HepG2 (cell line): ENCODE measurements around the gene ST6GALNAC6. TPM values are rescaled to one million over a fixed set of nuclear protein-coding genes. Genes with fewer than 3 reads are reported as not detected.
A peak's percentile ranks its signal among the peaks of the same experiment; 100 is the strongest.

ENCODE experiments used
- ATAC-seq: fragments of 200-7000 bp; cut with Tn5 transposase; 3 replicates; pipeline ENCODE4 v1.9.1; 2020; ENCODE audit warnings: mild to moderate bottlenecking, moderate library complexity
- BruUV-seq: library from RNA; stranded (reverse); fragments of 400-500 nt; replicated peaks from 2 replicates; lab custom pipeline; 2021; lab: Mats Ljungman, UMichigan
- CTCF ChIA-PET: fragments of 300-600 bp; formaldehyde crosslinking; extraction: SDS; loops from one replicate; lab custom pipeline; 2021; ENCODE audit warnings: low total read pairs, inconsistent platforms, low intra/inter-chr PET ratio; lab: Yijun Ruan, JAX
- POLR2A ChIA-PET: fragments of 350-600 bp; sonication (Branson Sonifier 250); formaldehyde crosslinking; loops from one replicate; lab custom pipeline; 2020; ENCODE audit warnings: antibody characterized with exemption, inconsistent platforms; lab: Yijun Ruan, JAX
- DNase-seq: peaks from one replicate; pipeline ENCODE4 v3.0.0-alpha.2; 2015; ENCODE audit warnings: low spot score
- FAIRE-seq: peaks from 3 replicates; lab custom pipeline; 2011; peaks lifted over from hg19 to GRCh38; lab: Jason Lieb, UNC
- H2AFZ ChIP-seq: one replicate; pipeline ENCODE4 v1.6.1; 2011; ENCODE audit warnings: low read length, inconsistent platforms
- H3K27ac ChIP-seq: fragments of 300-600 bp; 3 replicates; pipeline ENCODE4 v1.8.0; 2011; ENCODE audit warnings: mixed run types, mild to moderate bottlenecking, mixed read lengths, low read length, inconsistent platforms; ENCODE audit not compliant: insufficient read depth; ENCODE audit errors: extremely low read length
- H3K27me3 ChIP-seq, 2 experiments: fragments of 200-600 bp in 1 of 2; 2 replicates in 1 of 2; 3 replicates in 1 of 2; pipeline versions ENCODE4 v1.6.0 to v1.8.0; 2011; ENCODE audit warnings: low read length in 2 of 2, mild to moderate bottlenecking in 2 of 2, moderate library complexity in 2 of 2, inconsistent platforms in 1 of 2; ENCODE audit not compliant: insufficient read depth in 2 of 2, control insufficient read depth in 1 of 2
- H3K36me3 ChIP-seq, 2 experiments: fragments of 200-600 bp in 1 of 2; replicated peaks in 1 of 2; 2 replicates in 1 of 2; 3 replicates in 1 of 2; pipeline versions ENCODE4 v1.5.1 to v1.8.0; 2011; ENCODE audit warnings: low read length in 2 of 2, inconsistent platforms in 1 of 2; ENCODE audit not compliant: insufficient read depth in 2 of 2, control insufficient read depth in 1 of 2
- H3K4me1 ChIP-seq: 2 replicates; pipeline ENCODE4 v1.5.1; 2012; ENCODE audit warnings: low read length, inconsistent platforms; ENCODE audit not compliant: insufficient read depth
- H3K4me2 ChIP-seq: 2 replicates; pipeline ENCODE4 v1.6.0; 2011; ENCODE audit warnings: low read depth, low read length, inconsistent platforms
- H3K4me3 ChIP-seq, 3 experiments: fragments of 200-600 bp in 1 of 3; sonication (generic), shearing (Covaris generic) in 1 of 3; replicated peaks in 1 of 3; 2 replicates each; pipeline ENCODE4 v1.5.1; 2011 to 2016; ENCODE audit warnings: low read length in 3 of 3, inconsistent platforms in 2 of 3, low read depth in 2 of 3, mild to moderate bottlenecking in 2 of 3, control low read depth in 1 of 3, mixed read lengths in 1 of 3; ENCODE audit not compliant: insufficient read depth in 1 of 3
- H3K79me2 ChIP-seq: one replicate; pipeline ENCODE4 v1.6.1; 2011; ENCODE audit warnings: low read length, inconsistent platforms; ENCODE audit not compliant: insufficient read depth
- H3K9ac ChIP-seq: 2 replicates; pipeline ENCODE4 v1.6.0; 2011; ENCODE audit warnings: mild to moderate bottlenecking, low read depth, low read length, inconsistent platforms; ENCODE audit not compliant: insufficient read depth
- H3K9me3 ChIP-seq: 2 replicates; pipeline ENCODE4 v1.5.1; 2012; ENCODE audit warnings: mild to moderate bottlenecking, low read length
- H4K20me1 ChIP-seq: 2 replicates; pipeline ENCODE4 v1.6.0; 2011; ENCODE audit warnings: inconsistent platforms, mild to moderate bottlenecking, low read length, moderate library complexity; ENCODE audit not compliant: insufficient read depth
- AGO2 ChIP-seq: fragments of 200-400 bp; formaldehyde crosslinking; optimal IDR thresholded peaks from 2 replicates; pipeline ENCODE3; 2017; ENCODE audit warnings: mild to moderate bottlenecking, low read depth, low read length, moderate library complexity
- GTF3A ChIP-seq: sonication (generic); formaldehyde crosslinking; conservative IDR thresholded peaks from 2 replicates; pipeline ENCODE4 v1.4.0; 2020; ENCODE audit warnings: mild to moderate bottlenecking, missing genetic modification reagents
- PRPF4 ChIP-seq: fragments of 200-400 bp; formaldehyde crosslinking; IDR thresholded peaks from 2 replicates; pipeline ENCODE4 v1.6.1; 2016; ENCODE audit warnings: low read length, low read depth; ENCODE audit not compliant: poor library complexity, severe bottlenecking
- RBFOX2 ChIP-seq: fragments of 200-400 bp; formaldehyde crosslinking; IDR thresholded peaks from 2 replicates; pipeline ENCODE4 v1.6.1; 2017; ENCODE audit warnings: low read depth, mild to moderate bottlenecking, low read length
- SKI ChIP-seq: fragments of 450-650 bp; IDR thresholded peaks from one replicate; pipeline ENCODE4 v1.6.1; 2018; ENCODE audit warnings: mild to moderate bottlenecking; ENCODE audit not compliant: partially characterized antibody
- SYNCRIP ChIP-seq: fragments of 200-400 bp; formaldehyde crosslinking; IDR thresholded peaks from 2 replicates; pipeline ENCODE4 v1.6.1; 2018; ENCODE audit warnings: mild to moderate bottlenecking, low read depth, low read length; ENCODE audit not compliant: insufficient read depth
- THYN1 ChIP-seq: sonication (generic); formaldehyde crosslinking; IDR thresholded peaks from 2 replicates; pipeline ENCODE4 v1.8.1; 2023; ENCODE audit warnings: low read depth, mild to moderate bottlenecking, moderate library complexity, missing genetic modification reagents, borderline replicate concordance
- TOE1 ChIP-seq: sonication (generic); formaldehyde crosslinking; IDR thresholded peaks from 2 replicates; pipeline ENCODE4 v1.4.0; 2020; ENCODE audit warnings: mild to moderate bottlenecking, missing genetic modification reagents
- ZFP37 ChIP-seq: sonication (generic); formaldehyde crosslinking; IDR thresholded peaks from 2 replicates; pipeline ENCODE4 v1.4.0; 2020; ENCODE audit warnings: missing genetic modification reagents, borderline replicate concordance
- ZKSCAN8 ChIP-seq: IDR thresholded peaks from 2 replicates; pipeline ENCODE4 v1.6.1; 2016; ENCODE audit warnings: borderline replicate concordance, missing genetic modification reagents, missing compliant biosample characterization
- WGBS: methylation state at CpG from one replicate; pipeline ENCODE4 v1.1.6; 2017; ENCODE audit warnings: low lambda C conversion rate; 5-methylcytosine and 5-hydroxymethylcytosine counted together
- in situ Hi-C: cut with HindIII; loops from 2 replicates; pipeline ENCODE4 v1.10.0; 2017; ENCODE audit warnings: low pct_unique_long_range_greater_than_20kb; ENCODE audit not compliant: extremely low pct_ligation_motif_present
- intact Hi-C: fragments of 100-400 bp; cut with micrococcal nuclease; formaldehyde crosslinking; loops from one replicate; pipeline ENCODE4 v1.10.0; 2022; ENCODE audit not compliant: unreplicated experiment
- polyA plus RNA-seq, 8 experiments: library from polyadenylated mRNA; depleted of rRNA in 3 of 8; stranded (reverse) in 7 of 8; unstranded in 1 of 8; fragments of >200 nt; fragmentation: Illumina TruSeq in 4 of 8; extraction: Trizol in 4 of 8; gene quantifications; 2 replicates each; pipeline versions ENCODE4 v1.2.1 to v1.2.3, GENCODE V29; 2011 to 2016; ENCODE audit warnings: low read depth in 4 of 8, missing spikeins in 1 of 8, mixed read lengths in 1 of 8; ENCODE audit not compliant: insufficient read depth in 1 of 8
- total RNA-seq, 5 experiments: library from RNA; depleted of rRNA; stranded (reverse); fragments of >200 nt; fragmentation: Illumina TruSeq; extraction: Trizol; gene quantifications; 2 replicates each; pipeline ENCODE4 v1.2.3, GENCODE V29; 2016; ENCODE audit warnings: low read depth in 1 of 5
- TF ChIP-seq, protein P1 (sequence below): sonication (generic); formaldehyde crosslinking; IDR thresholded peaks from 2 replicates; pipeline ENCODE4 v1.5.1; 2020; ENCODE audit warnings: mild to moderate bottlenecking, moderate library complexity, missing genetic modification reagents
- TF ChIP-seq, protein P2 (sequence below): sonication (generic); formaldehyde crosslinking; conservative IDR thresholded peaks from 2 replicates; pipeline ENCODE4 v1.8.0; 2022; ENCODE audit warnings: mild to moderate bottlenecking, moderate library complexity, missing genetic modification reagents

The ST6GALNAC6 gene
- total and polyA plus RNA-seq, 2 of the 13 experiments (the other 11 are each of a cell fraction or from before 2014, with no cell fraction given) = 18.5 to 65.4 TPM

DNA sequence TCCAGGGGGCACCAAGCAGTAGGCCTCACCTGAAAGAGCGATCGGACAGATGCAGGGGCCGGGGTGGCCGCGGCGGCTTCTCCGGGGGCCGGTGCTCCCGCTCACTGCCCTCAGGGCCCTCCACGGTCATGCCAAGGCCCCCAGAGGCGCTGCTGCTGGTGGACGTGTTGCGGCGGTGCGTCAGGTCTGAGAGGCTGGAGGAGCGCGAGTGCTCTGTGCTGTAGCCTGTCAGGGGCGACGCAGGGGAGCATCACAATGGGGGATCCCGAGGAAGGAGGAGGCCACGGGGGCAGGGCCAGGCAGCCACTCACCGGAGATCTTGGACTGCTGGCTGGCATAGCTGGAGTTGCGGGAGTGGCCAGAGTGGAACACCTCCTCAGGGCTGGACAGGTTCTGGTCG, 45.9 kb upstream of the ST6GALNAC6 start:
- no peak overlapping the region for H3K27ac ChIP-seq
- H3K27me3 ChIP-seq = no peaks in the 10 kb centered on the region; a peak in 1 of 5 replicates
- WGBS = 100% methylated on average over 14 of the region's 24 CpGs
- FAIRE-seq = no peak
- in situ Hi-C loops (no loop called here), intact Hi-C loops (loop anchor here (10.0 kb wide), 1 partner anchor 169 kb away; no protein-coding TSS in a partner anchor)
- peaks cover 21 to 58% of the 10 kb centered on the region in 2 experiments; a peak in 4 of 5 replicates for H3K36me3 ChIP-seq
- H3K9ac ChIP-seq = no peak overlapping the region
- H4K20me1 ChIP-seq = peaks cover 7% of the 10 kb centered on the region
- H3K9me3 ChIP-seq = no peaks in the 10 kb centered on the region
- H3K4me3 ChIP-seq = no peak overlapping the region
- POLR2A ChIA-PET = no interaction called here
- no peak overlapping the region for H3K4me2 ChIP-seq
- no peak for DNase-seq
- H3K4me1 ChIP-seq = peaks cover 65% of the 10 kb centered on the region
- H3K79me2 ChIP-seq = peaks cover 43% of the 10 kb centered on the region
- peak; percentile 67 for TF ChIP-seq RBFOX2
- no peak for TF ChIP-seq PRPF4
- no peak for TF ChIP-seq ZKSCAN8 (CRISPR knock-in tag)
- TF ChIP-seq, protein P1, sequence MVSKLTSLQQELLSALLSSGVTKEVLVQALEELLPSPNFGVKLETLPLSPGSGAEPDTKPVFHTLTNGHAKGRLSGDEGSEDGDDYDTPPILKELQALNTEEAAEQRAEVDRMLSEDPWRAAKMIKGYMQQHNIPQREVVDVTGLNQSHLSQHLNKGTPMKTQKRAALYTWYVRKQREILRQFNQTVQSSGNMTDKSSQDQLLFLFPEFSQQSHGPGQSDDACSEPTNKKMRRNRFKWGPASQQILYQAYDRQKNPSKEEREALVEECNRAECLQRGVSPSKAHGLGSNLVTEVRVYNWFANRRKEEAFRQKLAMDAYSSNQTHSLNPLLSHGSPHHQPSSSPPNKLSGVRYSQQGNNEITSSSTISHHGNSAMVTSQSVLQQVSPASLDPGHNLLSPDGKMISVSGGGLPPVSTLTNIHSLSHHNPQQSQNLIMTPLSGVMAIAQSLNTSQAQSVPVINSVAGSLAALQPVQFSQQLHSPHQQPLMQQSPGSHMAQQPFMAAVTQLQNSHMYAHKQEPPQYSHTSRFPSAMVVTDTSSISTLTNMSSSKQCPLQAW (CRISPR knock-in tag) = no peak
- no peak for TF ChIP-seq SYNCRIP
- TF ChIP-seq, protein P2, sequence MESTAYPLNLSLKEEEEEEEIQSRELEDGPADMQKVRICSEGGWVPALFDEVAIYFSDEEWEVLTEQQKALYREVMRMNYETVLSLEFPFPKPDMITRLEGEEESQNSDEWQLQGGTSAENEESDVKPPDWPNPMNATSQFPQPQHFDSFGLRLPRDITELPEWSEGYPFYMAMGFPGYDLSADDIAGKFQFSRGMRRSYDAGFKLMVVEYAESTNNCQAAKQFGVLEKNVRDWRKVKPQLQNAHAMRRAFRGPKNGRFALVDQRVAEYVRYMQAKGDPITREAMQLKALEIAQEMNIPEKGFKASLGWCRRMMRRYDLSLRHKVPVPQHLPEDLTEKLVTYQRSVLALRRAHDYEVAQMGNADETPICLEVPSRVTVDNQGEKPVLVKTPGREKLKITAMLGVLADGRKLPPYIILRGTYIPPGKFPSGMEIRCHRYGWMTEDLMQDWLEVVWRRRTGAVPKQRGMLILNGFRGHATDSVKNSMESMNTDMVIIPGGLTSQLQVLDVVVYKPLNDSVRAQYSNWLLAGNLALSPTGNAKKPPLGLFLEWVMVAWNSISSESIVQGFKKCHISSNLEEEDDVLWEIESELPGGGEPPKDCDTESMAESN (CRISPR knock-in tag) = no peak
- peak; percentile 80 for TF ChIP-seq AGO2
- TF ChIP-seq SKI = no peak
- TF ChIP-seq TOE1 (CRISPR knock-in tag) = no peak
- TF ChIP-seq GTF3A (CRISPR knock-in tag) = no peak
- no peak for TF ChIP-seq ZFP37 (CRISPR knock-in tag)
- no peak for TF ChIP-seq THYN1 (CRISPR knock-in tag)
- TF ChIP-seq, all 625 proteins: peak for 2
- no peak overlapping the region for H2AFZ ChIP-seq
- CTCF ChIA-PET = interaction anchor here (1.7 kb wide), 1 partner anchor 10 kb away, joined by 7 read pairs; no protein-coding TSS in a partner anchor
- no TSS peak for BruUV-seq
- no peak for ATAC-seq
